HG02852 (cell line): ENCODE measurements around the gene CHKB.
"Not testable (repeated sequence)": the region's sequence is repeated elsewhere in the genome, so short reads cannot be mapped to it uniquely, and the experiment has no call there.

ENCODE experiments used
- ATAC-seq: cut with Tn5 transposase; IDR thresholded peaks from one replicate; pipeline ENCODE4 v1.9.1; 2021; ENCODE audit warnings: mild to moderate bottlenecking, moderate library complexity; ENCODE audit not compliant: unreplicated experiment

The CHKB gene

GRCh38 chr22:50551160-50551752 lies 31.4 kb downstream of the CHKB start:
- no peak for ATAC-seq

- ATAC-seq: no peak
Measured at GRCh38 chr22:50550395-50550794, 32.3 kb downstream of the CHKB start.

GRCh38 chr22:50548921-50549790 lies 33.5 kb downstream of the CHKB start:
- no peak for ATAC-seq

GRCh38 chr22:50548040-50548920 lies 34.4 kb downstream of the CHKB start:
- no peak for ATAC-seq

GRCh38 chr22:50547263-50547985 lies 35.2 kb downstream of the CHKB start:
- ATAC-seq: no peak

- ATAC-seq: no peak
Measured at GRCh38 chr22:50546326-50547262, 36.1 kb downstream of the CHKB start.

GRCh38 chr22:50545522-50546325 lies 36.9 kb downstream of the CHKB start, which contains the start of gene KLHDC7B:
Gene KLHDC7B, plus strand, starts transcription at chr22:50545899. Its CDS starts 345 bp downstream, at chr22:50546244.
- no peak for ATAC-seq

GRCh38 chr22:50544746-50545253 lies 37.8 kb downstream of the CHKB start:
- ATAC-seq: no peak

DNA sequence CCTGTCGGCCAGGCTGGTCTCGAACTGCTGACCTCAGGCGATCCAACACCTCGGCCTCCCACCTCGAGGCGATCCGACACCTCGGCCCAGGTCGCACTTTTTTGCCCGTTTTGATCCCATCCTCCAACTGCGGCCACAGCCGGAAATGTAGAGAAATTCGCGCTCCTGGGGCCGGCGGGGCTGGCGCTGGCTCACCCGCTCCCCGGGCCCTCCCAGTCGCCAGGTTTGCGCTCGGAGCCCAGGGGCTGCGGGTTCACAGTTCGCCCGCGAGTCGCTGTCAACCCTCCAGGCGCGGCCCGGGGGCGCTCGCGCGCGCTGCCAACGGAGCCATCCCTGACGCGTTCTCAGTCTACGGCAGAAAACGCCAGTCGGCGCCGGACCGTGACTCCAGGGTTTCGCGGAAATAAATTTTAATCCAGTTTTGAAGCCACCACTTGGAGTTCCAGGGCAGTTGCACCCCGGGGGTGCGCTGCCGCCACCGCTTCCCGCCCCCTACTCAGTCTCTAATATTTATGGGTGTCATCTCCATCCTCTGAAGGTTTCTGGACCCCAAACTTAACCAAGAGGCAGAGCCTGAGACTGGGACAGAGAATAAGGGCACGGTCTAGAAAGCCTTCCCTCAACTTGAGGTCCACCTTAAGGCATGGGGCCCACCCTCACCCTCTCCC lies 38.4 kb downstream of the CHKB start:
- no peak for ATAC-seq

- no peak for ATAC-seq
Measured at GRCh38 chr22:50542416-50542927, 40.2 kb downstream of the CHKB start.

DNA sequence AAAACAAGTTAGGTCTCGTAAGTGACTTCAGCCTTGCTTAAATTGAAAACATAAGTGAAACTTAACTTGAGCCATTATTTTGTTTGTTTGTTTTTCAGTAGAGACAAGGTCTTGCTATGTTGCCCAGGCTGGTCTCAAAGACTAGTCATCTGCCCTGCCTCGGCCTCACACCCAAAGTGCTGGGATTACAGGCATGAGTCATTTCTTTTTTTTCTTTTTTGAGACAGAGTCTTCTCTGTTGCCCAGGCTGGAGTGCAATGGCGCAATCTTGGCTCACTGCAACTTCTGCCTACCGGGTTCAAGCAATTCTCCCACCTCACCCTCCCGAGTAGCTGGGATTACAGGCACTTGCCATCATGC lies 41.0 kb downstream of the CHKB start:
- ATAC-seq: not testable (repeated sequence)

- no peak for ATAC-seq
Measured at GRCh38 chr22:50540381-50540780, 42.3 kb downstream of the CHKB start.

GRCh38 chr22:50537765-50538164 lies 44.9 kb downstream of the CHKB start:
- ATAC-seq: no peak

- ATAC-seq: no peak
Measured at GRCh38 chr22:50536226-50536625, 46.4 kb downstream of the CHKB start.

DNA sequence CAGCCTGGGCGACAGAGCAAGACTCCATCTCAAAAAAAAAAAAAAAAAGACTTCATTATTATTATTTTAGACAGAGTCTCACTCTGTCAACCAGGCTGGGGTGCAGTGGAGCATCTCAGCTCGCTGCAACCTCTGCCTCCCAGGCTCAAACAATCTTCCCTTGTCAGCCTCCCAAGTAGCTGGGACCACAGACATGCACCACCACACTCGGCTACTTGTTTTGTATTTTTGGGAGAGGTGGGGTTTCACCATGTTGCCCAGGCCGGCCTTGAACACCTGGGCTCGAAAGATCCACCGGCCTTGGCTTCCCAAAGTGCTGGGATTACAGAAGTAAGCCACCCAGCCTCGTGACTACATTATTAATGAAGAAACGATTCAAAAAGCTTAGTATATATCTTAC lies 47.5 kb downstream of the CHKB start:
- no peak for ATAC-seq

GRCh38 chr22:50533856-50534711 lies 48.6 kb downstream of the CHKB start:
- ATAC-seq: not testable (repeated sequence)
